ENCODE data around the gene ARFRP1.

- TF ChIP-seq REST (IDR thresholded peaks at IDR 0.05; ENCODE audit: insufficient read depth in 1 of 2, low read depth in 2 of 2, low read length in 2 of 2), result no peak
- no peak for TF ChIP-seq SIN3A (IDR thresholded peaks at IDR 0.05; ENCODE audit: borderline replicate concordance, insufficient read depth, low read length)
- TF ChIP-seq TAF1 (IDR thresholded peaks at IDR 0.05; ENCODE audit: borderline replicate concordance, insufficient read depth, low read length), result no peak
- TF ChIP-seq POLR2AphosphoS5 (IDR thresholded peaks at IDR 0.05; ENCODE audit: low read depth, low read length), result no peak
Measured at GRCh38 chr20:63679799-63680305, 27.9 kb downstream of the ARFRP1 start.
